AML-193 (cell line): ENCODE measurements around the gene CDC14A.
A peak's percentile ranks its signal among the peaks of the same experiment; 100 is the strongest.
"Not testable (repeated sequence)": the region's sequence is repeated elsewhere in the genome, so short reads cannot be mapped to it uniquely, and the experiment has no call there.

Experiments used
- DNase-seq, 2 experiments: peaks; one replicate each; lab custom pipeline; 2025; lab: John Stamatoyannopoulos, UW

CDC14A gene

GRCh38 chr1:100332331-100332730 is 20.0 kb upstream of the CDC14A start:
- DNase-seq: no peak

- DNase-seq: no peak
Measured at GRCh38 chr1:100335436-100335835, 16.9 kb upstream of the CDC14A start.

- not testable (repeated sequence) for DNase-seq
Measured at GRCh38 chr1:100337878-100338277, 14.4 kb upstream of the CDC14A start.

- DNase-seq: not testable (repeated sequence)
Measured at GRCh38 chr1:100339735-100340134, 12.6 kb upstream of the CDC14A start.

GRCh38 chr1:100340494-100340893 is 11.8 kb upstream of the CDC14A start:
- no peak for DNase-seq

GRCh38 chr1:100342348-100342747 is 10.0 kb upstream of the CDC14A start:
- no peak for DNase-seq

- DNase-seq: no peak
Measured at GRCh38 chr1:100343897-100344296, 8.4 kb upstream of the CDC14A start.

GRCh38 chr1:100344774-100345173 is 7.5 kb upstream of the CDC14A start:
- no peak for DNase-seq

GRCh38 chr1:100346387-100346786 is 5.9 kb upstream of the CDC14A start:
- DNase-seq: no peak

GRCh38 chr1:100347009-100347966 is 5.0 kb upstream of the CDC14A start:
- DNase-seq: no peak

GRCh38 chr1:100348549-100349144 is 3.7 kb upstream of the CDC14A start:
- no peak for DNase-seq

- no peak for DNase-seq
Measured at GRCh38 chr1:100349246-100349645, 3.1 kb upstream of the CDC14A start.

GRCh38 chr1:100350787-100351094 is 1.6 kb upstream of the CDC14A start:
- DNase-seq: no peak

- DNase-seq: peak; percentile 92 to 95
Measured at GRCh38 chr1:100351095-100351887, 1.0 kb upstream of the CDC14A start.

GRCh38 chr1:100353071-100353801 is 930 bp downstream of the CDC14A start:
- peak; percentile 41 to 52 for DNase-seq

GRCh38 chr1:100353988-100354387 is 1.7 kb downstream of the CDC14A start:
- DNase-seq: peak in 1 of 2 experiments; percentile 9

- DNase-seq: no peak
Measured at GRCh38 chr1:100354971-100355394, 2.7 kb downstream of the CDC14A start.

- peak in 1 of 2 experiments; percentile 18 for DNase-seq
Measured at GRCh38 chr1:100358210-100358609, 5.9 kb downstream of the CDC14A start.

GRCh38 chr1:100359139-100359538 is 6.8 kb downstream of the CDC14A start:
- peak; percentile 72 to 73 for DNase-seq

GRCh38 chr1:100360790-100361510 is 8.6 kb downstream of the CDC14A start:
- no peak for DNase-seq

- no peak for DNase-seq
Measured at GRCh38 chr1:100361511-100362089, 9.3 kb downstream of the CDC14A start.
